BLaER1 (cell line): ENCODE measurements around the gene CYRIA.

Experiments
- H3K27ac ChIP-seq: shearing (Covaris generic); formaldehyde crosslinking; 2 replicates; pipeline ENCODE4 v1.8.1; 2022
- H3K27me3 ChIP-seq: shearing (Covaris generic); formaldehyde crosslinking; 2 replicates; pipeline ENCODE4 v1.8.1; 2022
- H3K36me3 ChIP-seq: shearing (Covaris generic); formaldehyde crosslinking; 2 replicates; pipeline ENCODE4 v1.8.1; 2022
- H3K4me1 ChIP-seq: shearing (Covaris generic); formaldehyde crosslinking; 2 replicates; pipeline ENCODE4 v1.8.1; 2022
- H3K4me2 ChIP-seq: shearing (Covaris generic); formaldehyde crosslinking; 2 replicates; pipeline ENCODE4 v1.8.1; 2022
- H3K4me3 ChIP-seq: shearing (Covaris generic); formaldehyde crosslinking; 2 replicates; pipeline ENCODE4 v1.8.1; 2022
- H3K9ac ChIP-seq: shearing (Covaris generic); formaldehyde crosslinking; 2 replicates; pipeline ENCODE4 v1.8.1; 2022
- H3K9me3 ChIP-seq: shearing (Covaris generic); formaldehyde crosslinking; 2 replicates; pipeline ENCODE4 v1.8.1; 2022
- H4K20me1 ChIP-seq: shearing (Covaris generic); formaldehyde crosslinking; 2 replicates; pipeline ENCODE4 v1.8.1; 2022
- Cebpa-rat ChIP-seq: shearing (Covaris generic); IDR thresholded peaks from 2 replicates; pipeline ENCODE4 v1.8.1; 2022

CYRIA gene

GRCh38 chr2:16653799-16654198 is 11.8 kb downstream of the CYRIA start:
- Histone ChIP-seq H3K36me3 (no peaks in the 10 kb centered on the region), H3K9me3 (no peaks in the 10 kb centered on the region), H3K4me3 (no peak overlapping the region), H4K20me1 (no peaks in the 10 kb centered on the region), H3K4me1 (peaks cover 96% of the 10 kb centered on the region), H3K27ac (peak overlapping the region; percentile 84), H3K4me2 (peak overlapping the region; percentile 88), H3K9ac (peak overlapping the region; percentile 30; the same call in 1 of the 2 replicates), H3K27me3 (no peaks in the 10 kb centered on the region)
- TF ChIP-seq Cebpa-rat, result no peak

- Histone ChIP-seq H3K9me3 (no peaks in the 10 kb centered on the region), H3K9ac (peak overlapping the region; percentile 49; the same call in 1 of the 2 replicates), H3K36me3 (no peaks in the 10 kb centered on the region), H3K27me3 (no peaks in the 10 kb centered on the region), H3K27ac (peak overlapping the region; percentile 84), H3K4me1 (peaks cover 88% of the 10 kb centered on the region), H3K4me2 (peak overlapping the region; percentile 88), H4K20me1 (no peaks in the 10 kb centered on the region), H3K4me3 (no peak overlapping the region)
- TF ChIP-seq Cebpa-rat, result no peak
Measured at GRCh38 chr2:16653083-16653375, 12.6 kb downstream of the CYRIA start.

- peak overlapping the region; percentile 49; the same call in 1 of the 2 replicates for H3K9ac ChIP-seq
- no peaks in the 10 kb centered on the region for H3K27me3 ChIP-seq
- H3K36me3 ChIP-seq, result no peaks in the 10 kb centered on the region
- peaks cover 83% of the 10 kb centered on the region for H3K4me1 ChIP-seq
- peak overlapping the region; percentile 88 for H3K4me2 ChIP-seq
- peak overlapping the region; percentile 84 for H3K27ac ChIP-seq
- TF ChIP-seq Cebpa-rat, result no peak
- no peaks in the 10 kb centered on the region for H3K9me3 ChIP-seq
- no peaks in the 10 kb centered on the region for H4K20me1 ChIP-seq
- H3K4me3 ChIP-seq, result no peak overlapping the region
Measured at GRCh38 chr2:16652296-16653082, 13.1 kb downstream of the CYRIA start.

GRCh38 chr2:16650287-16651249 is 15.1 kb downstream of the CYRIA start:
- no peak overlapping the region for H3K4me3 ChIP-seq

GRCh38 chr2:16649353-16650286 is 16.0 kb downstream of the CYRIA start:
- peak overlapping the region; percentile 53; the same call in 1 of the 2 replicates for H3K27ac ChIP-seq
- no peak overlapping the region for H3K4me3 ChIP-seq
- no peak overlapping the region for H3K9ac ChIP-seq
- H3K4me1 ChIP-seq, result peaks cover 54% of the 10 kb centered on the region
- no peak for TF ChIP-seq Cebpa-rat
- H3K4me2 ChIP-seq, result peak overlapping the region; percentile 19; the same call in 1 of the 2 replicates
- no peaks in the 10 kb centered on the region for H3K27me3 ChIP-seq
- H3K9me3 ChIP-seq, result no peaks in the 10 kb centered on the region
- no peaks in the 10 kb centered on the region for H4K20me1 ChIP-seq
- 0 out of 2 replicates have a peak, but pooled peaks cover 3% of the 10 kb centered on the region for H3K36me3 ChIP-seq

More at GRCh38 chr2:16650287-16651249, 15.1 kb downstream of the CYRIA start:
- peaks cover 64% of the 10 kb centered on the region for H3K4me1 ChIP-seq
- H3K36me3 ChIP-seq, result 0 out of 2 replicates have a peak, but pooled peaks cover 3% of the 10 kb centered on the region
- no peak overlapping the region for H3K9ac ChIP-seq
- no peaks in the 10 kb centered on the region for H3K27me3 ChIP-seq
- TF ChIP-seq Cebpa-rat, result peak; percentile 45; the same call in 1 of the 2 replicates
- H4K20me1 ChIP-seq, result no peaks in the 10 kb centered on the region
- H3K9me3 ChIP-seq, result no peaks in the 10 kb centered on the region
- peak overlapping the region; percentile 53 for H3K27ac ChIP-seq
- H3K4me2 ChIP-seq, result peak overlapping the region; percentile 27

- Histone ChIP-seq H3K9me3 (no peaks in the 10 kb centered on the region), H3K4me3 (no peak overlapping the region), H3K9ac (no peak overlapping the region), H3K4me1 (peaks cover 39% of the 10 kb centered on the region), H3K36me3 (0 out of 2 replicates have a peak, but pooled peaks cover 3% of the 10 kb centered on the region), H3K27ac (no peak overlapping the region), H3K4me2 (no peak overlapping the region), H4K20me1 (no peaks in the 10 kb centered on the region), H3K27me3 (no peaks in the 10 kb centered on the region)
- TF ChIP-seq Cebpa-rat, result no peak
Measured at GRCh38 chr2:16647992-16648617, 17.5 kb downstream of the CYRIA start.

GRCh38 chr2:16645775-16646559 is 19.7 kb downstream of the CYRIA start:
- Histone ChIP-seq H3K9me3 (no peaks in the 10 kb centered on the region), H3K27ac (no peak overlapping the region), H3K4me3 (no peak overlapping the region), H3K4me1 (peaks cover 22% of the 10 kb centered on the region), H3K27me3 (no peaks in the 10 kb centered on the region), H3K9ac (no peak overlapping the region), H4K20me1 (no peaks in the 10 kb centered on the region), H3K4me2 (no peak overlapping the region), H3K36me3 (0 out of 2 replicates have a peak, but pooled peaks cover 3% of the 10 kb centered on the region)
- no peak for TF ChIP-seq Cebpa-rat

- Histone ChIP-seq H3K27ac (no peak overlapping the region), H3K4me1 (peaks cover 22% of the 10 kb centered on the region), H3K9ac (no peak overlapping the region), H3K9me3 (no peaks in the 10 kb centered on the region), H3K27me3 (no peaks in the 10 kb centered on the region), H4K20me1 (no peaks in the 10 kb centered on the region; the same call in 1 of the 2 replicates), H3K36me3 (0 out of 2 replicates have a peak, but pooled peaks cover 3% of the 10 kb centered on the region), H3K4me3 (no peak overlapping the region), H3K4me2 (no peak overlapping the region)
- TF ChIP-seq Cebpa-rat, result no peak
Measured at GRCh38 chr2:16645088-16645487, 20.5 kb downstream of the CYRIA start.
